Endothelial cell of umbilical vein (primary cell): ENCODE measurements around the gene B3GALT4.

Experiments
- CTCF ChIP-seq, 2 donors: IDR thresholded peaks; 1 replicate in 1 of 2; 2 replicates in 1 of 2; pipeline ENCODE4 v1.5.1; 2011; ENCODE audit warnings: low read length in 2 of 2, mild to moderate bottlenecking in 2 of 2, moderate library complexity in 2 of 2, control low read depth in 1 of 2, inconsistent platforms in 1 of 2, low read depth in 1 of 2; ENCODE audit not compliant: insufficient read depth in 1 of 2; ENCODE audit errors: extremely low read depth in 1 of 2
- EZH2 ChIP-seq: IDR thresholded peaks from 2 replicates; pipeline ENCODE4 v1.6.1; 2012; ENCODE audit warnings: borderline replicate concordance, low read depth, mild to moderate bottlenecking, moderate library complexity, low read length, inconsistent platforms; ENCODE audit not compliant: severe bottlenecking
- JUN ChIP-seq: IDR thresholded peaks from 2 replicates; pipeline ENCODE4 v1.6.1; 2011; ENCODE audit warnings: borderline replicate concordance, low read depth; ENCODE audit not compliant: insufficient read length, insufficient read depth
- MAX ChIP-seq: IDR thresholded peaks from 2 replicates; pipeline ENCODE4 v1.6.1; 2011; ENCODE audit not compliant: insufficient read depth, insufficient read length
- POLR2A ChIP-seq: IDR thresholded peaks from 2 replicates; pipeline ENCODE4 v1.6.1; 2012; ENCODE audit warnings: low read depth, mild to moderate bottlenecking, control low read depth, low read length
- POLR2AphosphoS5 ChIP-seq: IDR thresholded peaks from 2 replicates; pipeline ENCODE4 v1.6.1; 2012; ENCODE audit warnings: low read depth, mild to moderate bottlenecking, control low read depth, low read length, moderate library complexity; ENCODE audit not compliant: insufficient read depth

- TF ChIP-seq CTCF (IDR thresholded peaks at IDR 0.05; ENCODE audit: extremely low read depth in 1 of 2, insufficient read depth in 1 of 2, low read depth in 1 of 2, low read length in 2 of 2) (no peak), EZH2 (no peak), POLR2A (no peak), JUN (no peak), POLR2AphosphoS5 (no peak), MAX (no peak)
These were observed 10.3 kb downstream of the B3GALT4 start for GRCh38 chr6:33286946-33287914.
